ENCODE data around the gene PIK3R2. TPM values are rescaled to one million over a fixed set of nuclear protein-coding genes. Genes with fewer than 3 reads are reported as not detected.

PIK3R2 gene
- total RNA-seq, 1 experiment from 2014 or later: 42.8 TPM

GRCh38 chr19:18156268-18156667 lies 3.3 kb downstream of the PIK3R2 start:
- H2BK20ac ChIP-seq (ENCODE audit: low read depth, low read length, poor library complexity, severe bottlenecking): no peak overlapping the region
- H3K4me2 ChIP-seq (ENCODE audit: insufficient read depth, insufficient read length, low read length): no peak overlapping the region
- no peak for DNase-seq
- H3K23ac ChIP-seq (ENCODE audit: insufficient read length, low read depth, low read length): no peak overlapping the region
- peaks cover 4% of the 10 kb centered on the region for H4K20me1 ChIP-seq (ENCODE audit: control insufficient read depth, insufficient read depth, insufficient read length)
- peak overlapping the region in 1 of 2 experiments; percentile 64; a peak in 3 of 5 replicates for H3K4me3 Mint-ChIP-seq
- H3K18ac ChIP-seq (ENCODE audit: insufficient read length, low read depth, low read length): no peak overlapping the region
- no peak overlapping the region for H3K14ac ChIP-seq (ENCODE audit: insufficient read depth, low read length)
- no peaks in the 10 kb centered on the region for H3K9me3 ChIP-seq (ENCODE audit: control insufficient read depth, low read depth, low read length)
- H3K79me2 ChIP-seq (ENCODE audit: insufficient read depth, low read length): no peaks in the 10 kb centered on the region
- no peak overlapping the region for H2BK5ac ChIP-seq (ENCODE audit: insufficient read length, low read length)
- peaks cover 8% of the 10 kb centered on the region for H3K23me2 ChIP-seq (ENCODE audit: insufficient read length, low read depth, low read length, poor library complexity, severe bottlenecking)
- H3K4me1 Mint-ChIP-seq: peaks cover 15 to 34% of the 10 kb centered on the region in 2 experiments
- H3K4me1 ChIP-seq (ENCODE audit: insufficient read depth, low read length): no peaks in the 10 kb centered on the region
- H3K27ac Mint-ChIP-seq: peak overlapping the region in 1 of 3 experiments; percentile 39; a peak in 3 of 7 replicates
- no peak overlapping the region for H2AFZ ChIP-seq (ENCODE audit: low read length)
- no peak overlapping the region for H4K91ac ChIP-seq (ENCODE audit: insufficient read length, low read depth, low read length)
- H2BK15ac ChIP-seq (ENCODE audit: low read depth, low read length): no peak overlapping the region
- no peak overlapping the region for H2BK120ac ChIP-seq (ENCODE audit: low read depth, low read length, poor library complexity, severe bottlenecking)
- H3K79me1 ChIP-seq (ENCODE audit: insufficient read depth, low read depth, low read length, poor library complexity, severe bottlenecking): no peaks in the 10 kb centered on the region
- no peak overlapping the region for H3K56ac ChIP-seq (ENCODE audit: insufficient read length, low read depth, low read length)
- H3K27me3 Mint-ChIP-seq (ENCODE audit: low read depth): no peaks in the 10 kb centered on the region
- H4K8ac ChIP-seq (replicated peaks; ENCODE audit: insufficient read length, low read depth, low read length): no peak overlapping the region
- H3K27me3 ChIP-seq (ENCODE audit: insufficient read depth, low read length): no peaks in the 10 kb centered on the region
- H3K9ac ChIP-seq (ENCODE audit: extremely low read depth, insufficient read length, low read length): no peak overlapping the region
- H2AK5ac ChIP-seq (ENCODE audit: insufficient read length, low read length): no peak overlapping the region
- no peak overlapping the region for H3K27ac ChIP-seq (ENCODE audit: insufficient read length, low read depth, low read length)
- no CpG with 5 or more reads among the region's 6 CpGs for WGBS (ENCODE audit: extremely low coverage, insufficient read length, low lambda C conversion rate)
- no peaks in the 10 kb centered on the region for H3K9me3 Mint-ChIP-seq
- TF ChIP-seq, protein P1, sequence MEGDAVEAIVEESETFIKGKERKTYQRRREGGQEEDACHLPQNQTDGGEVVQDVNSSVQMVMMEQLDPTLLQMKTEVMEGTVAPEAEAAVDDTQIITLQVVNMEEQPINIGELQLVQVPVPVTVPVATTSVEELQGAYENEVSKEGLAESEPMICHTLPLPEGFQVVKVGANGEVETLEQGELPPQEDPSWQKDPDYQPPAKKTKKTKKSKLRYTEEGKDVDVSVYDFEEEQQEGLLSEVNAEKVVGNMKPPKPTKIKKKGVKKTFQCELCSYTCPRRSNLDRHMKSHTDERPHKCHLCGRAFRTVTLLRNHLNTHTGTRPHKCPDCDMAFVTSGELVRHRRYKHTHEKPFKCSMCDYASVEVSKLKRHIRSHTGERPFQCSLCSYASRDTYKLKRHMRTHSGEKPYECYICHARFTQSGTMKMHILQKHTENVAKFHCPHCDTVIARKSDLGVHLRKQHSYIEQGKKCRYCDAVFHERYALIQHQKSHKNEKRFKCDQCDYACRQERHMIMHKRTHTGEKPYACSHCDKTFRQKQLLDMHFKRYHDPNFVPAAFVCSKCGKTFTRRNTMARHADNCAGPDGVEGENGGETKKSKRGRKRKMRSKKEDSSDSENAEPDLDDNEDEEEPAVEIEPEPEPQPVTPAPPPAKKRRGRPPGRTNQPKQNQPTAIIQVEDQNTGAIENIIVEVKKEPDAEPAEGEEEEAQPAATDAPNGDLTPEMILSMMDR (conservative IDR thresholded peaks at IDR 0.05): no peak
- H3K36me3 Mint-ChIP-seq (ENCODE audit: insufficient read depth in 1 of 3, low read depth in 3 of 3): peaks cover 7 to 13% (median 13%) of the 10 kb centered on the region in 3 experiments; a peak in 5 of 7 replicates
- no peak overlapping the region for H4K5ac ChIP-seq (ENCODE audit: insufficient read length, low read depth, low read length)
- H3K4ac ChIP-seq (ENCODE audit: low read depth, low read length): no peak overlapping the region
- no peak overlapping the region for H3T11ph ChIP-seq (ENCODE audit: low read length)
- H2BK12ac ChIP-seq (ENCODE audit: insufficient read length, low read depth, low read length): no peak overlapping the region

Measured in H9 (cell line).